Activated CD8-positive, alpha-beta memory T cell treated with anti-CD3 and anti-CD28 coated beads, Interleukin-2, amount 10 ng/mL, durations not matched to agents 7 days and 5 days (primary cell): ENCODE results near the gene C2orf42. TPM values are rescaled to one million over a fixed set of nuclear protein-coding genes. Genes with fewer than 3 reads are reported as not detected.
"Not testable (repeated sequence)": the region's sequence is repeated elsewhere in the genome, so short reads cannot be mapped to it uniquely, and the experiment has no call there.

Source experiments
- ATAC-seq: fragments of 150-1000 bp; cut with Tn5 transposase; one replicate; pipeline ENCODE4 v1.10.0; 2021; ENCODE audit warnings: moderate library complexity
- CTCF ChIA-PET: fragments of 350-600 bp; sonication (Branson Sonifier 250); formaldehyde crosslinking; loops from one replicate; lab custom pipeline; 2021; ENCODE audit warnings: antibody characterized with exemption; lab: Charles Lee
- DNase-seq: peaks from one replicate; pipeline ENCODE4 v3.0.0-alpha.2; 2020
- H3K27ac Mint-ChIP-seq: one replicate; pipeline ENCODE4 v1.8.0; 2021; ENCODE audit warnings: mild to moderate bottlenecking, mixed read lengths
- H3K27me3 Mint-ChIP-seq: one replicate; pipeline ENCODE4 v1.8.0; 2021; ENCODE audit warnings: mixed read lengths
- H3K36me3 Mint-ChIP-seq: one replicate; pipeline ENCODE4 v1.8.0; 2021; ENCODE audit warnings: mild to moderate bottlenecking, mixed read lengths
- H3K4me1 Mint-ChIP-seq: one replicate; pipeline ENCODE4 v1.8.0; 2021; ENCODE audit warnings: mixed read lengths
- H3K4me3 Mint-ChIP-seq: one replicate; pipeline ENCODE4 v1.8.0; 2021; ENCODE audit warnings: mild to moderate bottlenecking, moderate library complexity, mixed read lengths
- H3K9me3 Mint-ChIP-seq: one replicate; pipeline ENCODE4 v1.8.0; 2022; ENCODE audit warnings: low read depth, mixed read lengths
- total RNA-seq, 2 experiments: library from RNA; stranded (reverse); gene quantifications; one replicate each; pipeline ENCODE4 v1.2.3, GENCODE V29; 2021

The C2orf42 gene
- total RNA-seq, 2 experiments from 2014 or later = 26.6 to 28.6 TPM

GRCh38 chr2:70201225-70201768 lies 10.5 kb upstream of the C2orf42 start:
- ATAC-seq = no peak
- peak; percentile 9 for DNase-seq
- CTCF ChIA-PET = interaction anchor here (1.6 kb wide), 1 partner anchor 10 kb away, joined by 6 read pairs; the partner anchor contains the start of gene C2orf42
- Mint-ChIP-seq H3K9me3 (no peaks in the 10 kb centered on the region), H3K27me3 (no peaks in the 10 kb centered on the region), H3K4me3 (no peak overlapping the region), H3K36me3 (no peaks in the 10 kb centered on the region), H3K27ac (no peak overlapping the region), H3K4me1 (no peaks in the 10 kb centered on the region)

GRCh38 chr2:70199320-70199864 lies 8.6 kb upstream of the C2orf42 start:
- no peak for ATAC-seq
- H3K4me3 Mint-ChIP-seq = no peak overlapping the region
- H3K4me1 Mint-ChIP-seq = no peaks in the 10 kb centered on the region
- CTCF ChIA-PET = no interaction called here
- H3K27me3 Mint-ChIP-seq = peaks cover 3% of the 10 kb centered on the region
- no peaks in the 10 kb centered on the region for H3K36me3 Mint-ChIP-seq
- peak; percentile 31 for DNase-seq
- H3K9me3 Mint-ChIP-seq = no peaks in the 10 kb centered on the region
- H3K27ac Mint-ChIP-seq = no peak overlapping the region

GRCh38 chr2:70192516-70192915 lies 1.7 kb upstream of the C2orf42 start:
- no peak for ATAC-seq
- Mint-ChIP-seq H3K4me1 (peaks cover 20% of the 10 kb centered on the region), H3K4me3 (no peak overlapping the region), H3K27ac (no peak overlapping the region), H3K9me3 (no peaks in the 10 kb centered on the region), H3K27me3 (peaks cover 3% of the 10 kb centered on the region), H3K36me3 (peaks cover 5% of the 10 kb centered on the region)
- DNase-seq = no peak
- CTCF ChIA-PET = no interaction called here

- Mint-ChIP-seq H3K27ac (peak overlapping the region; percentile 93), H3K4me3 (peak overlapping the region; percentile 88), H3K4me1 (peaks cover 20% of the 10 kb centered on the region), H3K9me3 (no peaks in the 10 kb centered on the region), H3K36me3 (peaks cover 5% of the 10 kb centered on the region), H3K27me3 (peaks cover 3% of the 10 kb centered on the region)
- no peak for DNase-seq
- ATAC-seq = no peak
- CTCF ChIA-PET = interaction anchor here (0.8 to 2.9 kb wide), 12 partner anchors 10 to 279 kb away, joined by 3 to 14 read pairs (median 3); partner anchors contain the start of genes FAM136A, MXD1, PCYOX1 and SNRPG
Observed at GRCh38 chr2:70191244-70191735, 471 bp upstream of the C2orf42 start.

- Mint-ChIP-seq H3K27ac (no peak overlapping the region), H3K4me3 (no peak overlapping the region), H3K4me1 (peaks cover 20% of the 10 kb centered on the region), H3K9me3 (no peaks in the 10 kb centered on the region), H3K36me3 (peaks cover 5% of the 10 kb centered on the region), H3K27me3 (no peaks in the 10 kb centered on the region)
- DNase-seq (no peak), ATAC-seq (no peak)
- CTCF ChIA-PET = interaction anchor here (1.1 to 2.4 kb wide), 3 partner anchors 11 to 274 kb away, joined by 4 to 6 read pairs (median 4); partner anchors contain the start of gene MXD1
Observed at GRCh38 chr2:70188460-70188859, 2.4 kb downstream of the C2orf42 start.

GRCh38 chr2:70187170-70187569 lies 3.6 kb downstream of the C2orf42 start:
- peaks cover 23% of the 10 kb centered on the region for H3K4me1 Mint-ChIP-seq
- CTCF ChIA-PET, H3K9me3 Mint-ChIP-seq, H3K4me3 Mint-ChIP-seq, ATAC-seq, H3K36me3 Mint-ChIP-seq, H3K27me3 Mint-ChIP-seq, DNase-seq, H3K27ac Mint-ChIP-seq: not testable (repeated sequence)

- Mint-ChIP-seq H3K4me1 (peaks cover 13% of the 10 kb centered on the region), H3K9me3 (no peaks in the 10 kb centered on the region), H3K36me3 (peaks cover 8% of the 10 kb centered on the region), H3K27me3 (no peaks in the 10 kb centered on the region), H3K27ac (no peak overlapping the region), H3K4me3 (no peak overlapping the region)
- DNase-seq = no peak
- ATAC-seq = no peak
- CTCF ChIA-PET = interaction anchor here (1.1 kb wide), 1 partner anchor 39 kb away, joined by 3 read pairs; no protein-coding TSS in a partner anchor
Observed at GRCh38 chr2:70182689-70183088, 8.1 kb downstream of the C2orf42 start.

GRCh38 chr2:70181363-70181956 lies 9.4 kb downstream of the C2orf42 start:
- Mint-ChIP-seq H3K9me3 (no peaks in the 10 kb centered on the region), H3K27me3 (no peaks in the 10 kb centered on the region), H3K27ac (peak overlapping the region; percentile 11), H3K4me1 (peaks cover 13% of the 10 kb centered on the region), H3K36me3 (peaks cover 13% of the 10 kb centered on the region), H3K4me3 (no peak overlapping the region)
- DNase-seq (peak; percentile 43), ATAC-seq (no peak)
- CTCF ChIA-PET = no interaction called here

GRCh38 chr2:70173520-70173919 lies 17.3 kb downstream of the C2orf42 start:
- CTCF ChIA-PET = interaction anchor here (0.7 kb wide), 1 partner anchor 22 kb away, joined by 3 read pairs; no protein-coding TSS in a partner anchor
- H3K4me3 Mint-ChIP-seq = no peak overlapping the region
- no peaks in the 10 kb centered on the region for H3K4me1 Mint-ChIP-seq
- H3K9me3 Mint-ChIP-seq = no peaks in the 10 kb centered on the region
- no peak overlapping the region for H3K27ac Mint-ChIP-seq
- H3K27me3 Mint-ChIP-seq = no peaks in the 10 kb centered on the region
- peaks cover 32% of the 10 kb centered on the region for H3K36me3 Mint-ChIP-seq
- no peak for ATAC-seq
- no peak for DNase-seq

GRCh38 chr2:70169654-70170245 lies 21.1 kb downstream of the C2orf42 start:
- H3K27ac Mint-ChIP-seq, CTCF ChIA-PET: not testable (repeated sequence)

GRCh38 chr2:70161069-70161534 lies 29.7 kb downstream of the C2orf42 start:
- CTCF ChIA-PET = interaction anchor here (1.3 kb wide), 1 partner anchor 22 kb away, joined by 4 read pairs; no protein-coding TSS in a partner anchor
- Mint-ChIP-seq H3K27me3 (no peaks in the 10 kb centered on the region), H3K4me3 (no peak overlapping the region), H3K27ac (peak overlapping the region; percentile 14), H3K36me3 (peaks cover 17% of the 10 kb centered on the region), H3K4me1 (peaks cover 4% of the 10 kb centered on the region), H3K9me3 (no peaks in the 10 kb centered on the region)
- ATAC-seq = no peak
- DNase-seq = no peak

More at GRCh38 chr2:70169654-70170245, 21.1 kb downstream of the C2orf42 start:
- H3K4me1 Mint-ChIP-seq, H3K4me3 Mint-ChIP-seq, DNase-seq, H3K27me3 Mint-ChIP-seq, ATAC-seq, H3K9me3 Mint-ChIP-seq: not testable (repeated sequence)
- peaks cover 31% of the 10 kb centered on the region for H3K36me3 Mint-ChIP-seq

GRCh38 chr2:70160545-70160944 lies 30.3 kb downstream of the C2orf42 start:
- peaks cover 4% of the 10 kb centered on the region for H3K4me1 Mint-ChIP-seq
- H3K9me3 Mint-ChIP-seq = no peaks in the 10 kb centered on the region
- ATAC-seq = no peak
- H3K27ac Mint-ChIP-seq = peak overlapping the region; percentile 14
- no peak for DNase-seq
- H3K4me3 Mint-ChIP-seq = no peak overlapping the region
- H3K27me3 Mint-ChIP-seq = no peaks in the 10 kb centered on the region
- CTCF ChIA-PET = no interaction called here
- peaks cover 16% of the 10 kb centered on the region for H3K36me3 Mint-ChIP-seq

GRCh38 chr2:70149130-70149686 lies 41.6 kb downstream of the C2orf42 start:
- H3K27ac Mint-ChIP-seq, H3K4me3 Mint-ChIP-seq, H3K9me3 Mint-ChIP-seq, H3K27me3 Mint-ChIP-seq, DNase-seq, ATAC-seq: not testable (repeated sequence)
- CTCF ChIA-PET = interaction anchor here (1.7 kb wide), 1 partner anchor 78 kb away, joined by 5 read pairs; no protein-coding TSS in a partner anchor
- peaks cover 19% of the 10 kb centered on the region for H3K36me3 Mint-ChIP-seq
- peaks cover 27% of the 10 kb centered on the region for H3K4me1 Mint-ChIP-seq
